GM21528 (cell line): Measurements from ENCODE around the gene NIN.

Source experiments
- ATAC-seq: cut with Tn5 transposase; IDR thresholded peaks from one replicate; pipeline ENCODE4 v1.9.1; 2021; ENCODE audit warnings: mild to moderate bottlenecking, moderate library complexity; ENCODE audit not compliant: unreplicated experiment, low FRiP score

The NIN gene

GRCh38 chr14:50830932-50831725 is at the start of gene NIN:
Gene NIN (minus strand): TSS chr14:50831162. CDS start chr14:50822056, 9,106 bp downstream.
- ATAC-seq = peak; percentile 74

GRCh38 chr14:50875359-50876070 is 44.6 kb upstream of the NIN start:
- ATAC-seq = peak; percentile 85

GRCh38 chr14:50874757-50875156 is 43.8 kb upstream of the NIN start:
- ATAC-seq = no peak

- ATAC-seq = no peak
These were observed 41.2 kb upstream of the NIN start, which contains the start of gene ABHD12B for GRCh38 chr14:50871914-50872732. Gene ABHD12B (plus strand): TSS chr14:50872053. CDS start chr14:50872175, 122 bp downstream.

GRCh38 chr14:50871228-50871627 is 40.3 kb upstream of the NIN start:
- no peak for ATAC-seq

GRCh38 chr14:50865391-50866076 is 34.6 kb upstream of the NIN start:
- ATAC-seq = no peak

GRCh38 chr14:50864946-50865345 is 34.0 kb upstream of the NIN start:
- ATAC-seq = no peak

- no peak for ATAC-seq
These were observed 33.3 kb upstream of the NIN start for GRCh38 chr14:50864237-50864636.

- no peak for ATAC-seq
These were observed 31.1 kb upstream of the NIN start for GRCh38 chr14:50862036-50862570.

- no peak for ATAC-seq
These were observed 29.6 kb upstream of the NIN start for GRCh38 chr14:50860478-50861086.

GRCh38 chr14:50859296-50859624 is 28.3 kb upstream of the NIN start:
- peak; percentile 22 for ATAC-seq

GRCh38 chr14:50856660-50857059 is 25.7 kb upstream of the NIN start:
- ATAC-seq = no peak

- no peak for ATAC-seq
These were observed 24.6 kb upstream of the NIN start for GRCh38 chr14:50855558-50855957.

GRCh38 chr14:50854521-50854920 is 23.6 kb upstream of the NIN start:
- ATAC-seq = no peak

GRCh38 chr14:50853891-50854290 is 22.9 kb upstream of the NIN start:
- no peak for ATAC-seq

- ATAC-seq = no peak
These were observed 15.4 kb upstream of the NIN start for GRCh38 chr14:50846226-50846880.

GRCh38 chr14:50845166-50845565 is 14.2 kb upstream of the NIN start:
- no peak for ATAC-seq

GRCh38 chr14:50844391-50844790 is 13.4 kb upstream of the NIN start:
- ATAC-seq = no peak

- ATAC-seq = no peak
These were observed 8.7 kb upstream of the NIN start for GRCh38 chr14:50839691-50840090.
